IMR-90 (cell line): ENCODE data around the gene ZNF497. TPM values are rescaled to one million over a fixed set of nuclear protein-coding genes. Genes with fewer than 3 reads are reported as not detected.

Experiments
- ATAC-seq: fragments of 200-7000 bp; cut with Tn5 transposase; 2 replicates; pipeline ENCODE4 v1.9.1; 2020; ENCODE audit warnings: low read depth, mild to moderate bottlenecking, moderate library complexity
- BruUV-seq: library from RNA; stranded (reverse); fragments of 400-500 nt; replicated peaks from 2 replicates; lab custom pipeline; 2021; lab: Mats Ljungman, UMichigan
- CTCF ChIA-PET: fragments of 300-600 bp; formaldehyde crosslinking; extraction: SDS; loops from one replicate; lab custom pipeline; 2021; ENCODE audit warnings: antibody characterized with exemption; lab: Yijun Ruan, JAX
- POLR2A ChIA-PET: fragments of 300-600 bp; sonication (Branson Sonifier 250); formaldehyde crosslinking; loops from one replicate; lab custom pipeline; 2022; ENCODE audit warnings: antibody characterized with exemption; ENCODE audit not compliant: unreplicated experiment; lab: Charles Lee
- DNase-seq: peaks from one replicate; pipeline ENCODE4 v3.0.0; 2013
- H2AFZ ChIP-seq: replicated peaks from 2 replicates; pipeline ENCODE3; 2013; ENCODE audit warnings: low read length, mild to moderate bottlenecking; ENCODE audit not compliant: poor library complexity
- H2AK5ac ChIP-seq: 2 replicates; pipeline ENCODE4 v1.6.1; 2013; ENCODE audit warnings: low read depth, low read length, inconsistent platforms
- H2AK9ac ChIP-seq: replicated peaks from 2 replicates; pipeline ENCODE3; 2013; ENCODE audit warnings: mild to moderate bottlenecking, low read depth, low read length, moderate library complexity; ENCODE audit not compliant: poor library complexity
- H2BK120ac ChIP-seq: 2 replicates; pipeline ENCODE4 v1.6.1; 2013; ENCODE audit warnings: low read depth, low read length, inconsistent platforms
- H2BK15ac ChIP-seq: 3 replicates; pipeline ENCODE4 v1.6.1; 2013; ENCODE audit warnings: low read depth, low read length, inconsistent platforms
- H2BK20ac ChIP-seq: 2 replicates; pipeline ENCODE4 v1.6.1; 2013; ENCODE audit warnings: low read depth, mild to moderate bottlenecking, inconsistent platforms, low read length, moderate library complexity
- H2BK5ac ChIP-seq: 2 replicates; pipeline ENCODE4 v1.6.1; 2013; ENCODE audit warnings: mild to moderate bottlenecking, low read depth, low read length, inconsistent platforms; ENCODE audit not compliant: poor library complexity, severe bottlenecking
- H3K14ac ChIP-seq: replicated peaks from 2 replicates; pipeline ENCODE4 v1.6.1; 2013; ENCODE audit warnings: low read depth, low read length, inconsistent platforms
- H3K18ac ChIP-seq: 2 replicates; pipeline ENCODE4 v1.6.1; 2013; ENCODE audit warnings: low read depth, low read length, control low read depth
- H3K23ac ChIP-seq: 2 replicates; pipeline ENCODE4 v1.6.1; 2013; ENCODE audit warnings: low read depth, low read length, inconsistent platforms
- H3K27ac ChIP-seq: 2 replicates; pipeline ENCODE4 v1.5.1; 2013; ENCODE audit warnings: mild to moderate bottlenecking, control low read depth, low read length; ENCODE audit not compliant: insufficient read depth
- H3K27me3 ChIP-seq: 2 replicates; pipeline ENCODE4 v1.6.1; 2013; ENCODE audit warnings: low read length; ENCODE audit not compliant: control insufficient read depth, insufficient read depth
- H3K36me3 ChIP-seq: 2 replicates; pipeline ENCODE4 v1.6.1; 2013; ENCODE audit warnings: low read length, mixed read lengths; ENCODE audit not compliant: control insufficient read depth, insufficient read depth
- H3K4ac ChIP-seq: 2 replicates; pipeline ENCODE4 v1.6.1; 2013; ENCODE audit warnings: low read depth, low read length, inconsistent platforms
- H3K4me1 ChIP-seq: 2 replicates; pipeline ENCODE4 v1.6.1; 2013; ENCODE audit warnings: low read length, mixed read lengths; ENCODE audit not compliant: control insufficient read depth, insufficient read depth
- H3K4me2 ChIP-seq: 2 replicates; pipeline ENCODE4 v1.6.1; 2013; ENCODE audit warnings: low read depth, mild to moderate bottlenecking, control low read depth, low read length, moderate library complexity
- H3K4me3 ChIP-seq: 2 replicates; pipeline ENCODE4 v1.5.1; 2013; ENCODE audit warnings: low read depth, mild to moderate bottlenecking, control low read depth, low read length, moderate library complexity; ENCODE audit not compliant: insufficient read depth
- H3K56ac ChIP-seq: 2 replicates; pipeline ENCODE4 v1.6.1; 2013; ENCODE audit warnings: low read length, inconsistent platforms; ENCODE audit not compliant: insufficient read depth; ENCODE audit errors: extremely low read depth
- H3K79me1 ChIP-seq, 2 experiments: 2 replicates each; pipeline ENCODE4 v1.6.1; 2013; ENCODE audit warnings: low read length in 2 of 2, inconsistent platforms in 1 of 2, low read depth in 1 of 2
- H3K9ac ChIP-seq: 2 replicates; pipeline ENCODE4 v1.6.1; 2013; ENCODE audit warnings: low read depth, low read length, control low read depth
- H3K9me1 ChIP-seq: 2 replicates; pipeline ENCODE4 v1.6.1; 2013; ENCODE audit warnings: low read length, inconsistent platforms; ENCODE audit not compliant: insufficient read depth
- H3K9me3 ChIP-seq: 2 replicates; pipeline ENCODE4 v1.6.1; 2013; ENCODE audit warnings: low read length; ENCODE audit not compliant: control insufficient read depth, insufficient read depth
- H4K20me1 ChIP-seq: 2 replicates; pipeline ENCODE4 v1.6.1; 2013; ENCODE audit warnings: low read length, inconsistent platforms; ENCODE audit not compliant: insufficient read depth
- H4K5ac ChIP-seq: 2 replicates; pipeline ENCODE4 v1.6.1; 2013; ENCODE audit warnings: mild to moderate bottlenecking, low read depth, low read length, control low read depth
- H4K8ac ChIP-seq, 2 experiments: 2 replicates each; pipeline ENCODE4 v1.6.1; 2013; ENCODE audit warnings: low read depth in 2 of 2, low read length in 2 of 2, control low read depth in 1 of 2, inconsistent platforms in 1 of 2
- H4K91ac ChIP-seq: 2 replicates; pipeline ENCODE4 v1.6.1; 2013; ENCODE audit warnings: low read depth, low read length, inconsistent platforms; ENCODE audit not compliant: insufficient read depth
- BHLHE40 ChIP-seq: fragments of 150-350 bp; IDR thresholded peaks from 2 replicates; pipeline ENCODE4 v1.6.1; 2016; ENCODE audit warnings: mild to moderate bottlenecking, low read depth, low read length
- ELK1 ChIP-seq: fragments of 150-350 bp; IDR thresholded peaks from 2 replicates; pipeline ENCODE4 v1.6.1; 2016; ENCODE audit warnings: low read depth, mild to moderate bottlenecking, low read length, moderate library complexity, borderline replicate concordance
- FOS ChIP-seq: fragments of 150-350 bp; IDR thresholded peaks from 2 replicates; pipeline ENCODE4 v1.6.1; 2016; ENCODE audit warnings: low read depth, low read length
- MAZ ChIP-seq: IDR thresholded peaks from 2 replicates; pipeline ENCODE4 v1.6.1; 2012; ENCODE audit warnings: low read depth, mild to moderate bottlenecking, low read length, improper control_type of control experiment, moderate library complexity, borderline replicate concordance
- MXI1 ChIP-seq: IDR thresholded peaks from 2 replicates; pipeline ENCODE4 v1.6.1; 2012; ENCODE audit warnings: low read depth, mild to moderate bottlenecking, low read length, moderate library complexity, borderline replicate concordance
- POLR2A ChIP-seq: IDR thresholded peaks from 2 replicates; pipeline ENCODE4 v1.6.1; 2012; ENCODE audit warnings: mild to moderate bottlenecking, low read depth, low read length
- USF2 ChIP-seq: fragments of 150-350 bp; IDR thresholded peaks from 2 replicates; pipeline ENCODE4 v1.6.1; 2017; ENCODE audit warnings: mild to moderate bottlenecking, antibody characterized with exemption, low read length, low read depth
- WGBS, 2 experiments: methylation state at CpG; one replicate each; pipeline versions ENCODE4 v1.1.5 to v1.1.7; 2013; ENCODE audit warnings: missing lambda C conversion rate in 2 of 2; ENCODE audit not compliant: insufficient read length in 1 of 2; ENCODE audit errors: extremely low coverage in 2 of 2; 5-methylcytosine and 5-hydroxymethylcytosine counted together
- dilution Hi-C: fragments of 300-500 bp; cut with HindIII; formaldehyde crosslinking; loops from one replicate; pipeline ENCODE4 v1.14.3; 2018; ENCODE audit warnings: low sequenced_read_pairs; ENCODE audit not compliant: unreplicated experiment
- in situ Hi-C: fragments of 300-500 bp; cut with MboI; formaldehyde crosslinking; loops from 3 replicates; pipeline ENCODE4 v1.14.3; 2019; ENCODE audit warnings: low sequenced_read_pairs, inconsistent platforms, mixed read lengths
- intact Hi-C: fragments of 100-400 bp; cut with micrococcal nuclease; formaldehyde crosslinking; loops from 2 replicates; pipeline ENCODE4 v1.10.0; 2022
- polyA plus RNA-seq, 3 experiments: library from polyadenylated mRNA; depleted of rRNA; stranded (reverse); fragments of >200 nt; gene quantifications; 2 replicates each; pipeline ENCODE4 v1.2.3, GENCODE V29; 2012; ENCODE audit warnings: low replicate concordance in 1 of 3
- total RNA-seq: library from RNA; depleted of rRNA; stranded (reverse); fragments of >200 nt; gene quantifications from 2 replicates; pipeline ENCODE4 v1.2.3, GENCODE V29; 2012
- TF ChIP-seq, protein P1 (sequence below): conservative IDR thresholded peaks from 2 replicates; pipeline ENCODE4 v1.5.1; 2012; ENCODE audit warnings: mild to moderate bottlenecking, low read depth, low read length, improper control_type of control experiment

Gene ZNF497
- total and polyA plus RNA-seq, 2 of the 4 experiments (the other 2 are of a cell fraction), result 0.18 to 0.24 TPM

GRCh38 chr19:58408152-58409009, 45.8 kb upstream of the ZNF497 start, which contains the start of gene ZNF584:
Gene ZNF584 (plus strand): TSS chr19:58408649. CDS start chr19:58409148, 499 bp downstream.
- POLR2A ChIA-PET, result interaction anchor here (0.5 kb wide), 1 partner anchor 1054 kb away, joined by 3 read pairs; no protein-coding TSS in a partner anchor
- CTCF ChIA-PET, result no interaction called here

More at GRCh38 chr19:58408152-58409009, 45.8 kb upstream of the ZNF497 start, which contains the start of gene ZNF584:
- Histone ChIP-seq H2BK20ac (no peak within 1 kb of the TSS), H3K79me1 (peaks cover 26 to 42% of the 10 kb centered on the region in 2 experiments), H2AK9ac (peak within 1 kb of the TSS; percentile 98), H3K9me1 (peaks cover 21% of the 10 kb centered on the region), H3K14ac (peak within 1 kb of the TSS; percentile 73), H4K91ac (peak within 1 kb of the TSS; percentile 76), H3K4me3 (peak within 1 kb of the TSS; percentile 95), H2BK5ac (peak within 1 kb of the TSS; percentile 82), H2AFZ (peak within 1 kb of the TSS; percentile 91), H3K23ac (peak within 1 kb of the TSS; percentile 70), H3K4ac (peak within 1 kb of the TSS; percentile 86), H3K27me3 (no peaks in the 10 kb centered on the region), H3K9ac (peak within 1 kb of the TSS; percentile 96), H3K36me3 (no peaks in the 10 kb centered on the region), H4K8ac (peak within 1 kb of the TSS; percentile 77 to 96), H2AK5ac (peak within 1 kb of the TSS; percentile 88), H2BK120ac (peak within 1 kb of the TSS; percentile 24; the same call in 1 of the 2 replicates), H3K9me3 (no peaks in the 10 kb centered on the region), H2BK15ac (no peak within 1 kb of the TSS; the same call in 2 of the 3 replicates), H4K20me1 (peaks cover 12% of the 10 kb centered on the region), H3K27ac (peak within 1 kb of the TSS; percentile 88), H3K4me1 (peaks cover 11% of the 10 kb centered on the region), H4K5ac (peak within 1 kb of the TSS; percentile 76), H3K18ac (peak within 1 kb of the TSS; percentile 46; the same call in 1 of the 2 replicates), H3K4me2 (peak within 1 kb of the TSS; percentile 98), H3K56ac (peak within 1 kb of the TSS; percentile 68)
- peak; percentile 93 for DNase-seq
- 1% methylated on average over 70 of the region's 100 CpGs; no CpG with 5 or more reads in 1 of the 2 experiments for WGBS, 2 experiments
- intact Hi-C loops (loop anchor here (2.0 kb wide), 1 partner anchor 32 kb away; the partner anchor contains the start of gene ZNF132), in situ Hi-C loops (no loop called here), dilution Hi-C loops (no loop called here)
- no peak for TF ChIP-seq ELK1
- TF ChIP-seq USF2, result 0 out of 2 replicates have a peak, but pooled peaks have one; percentile 4
- TF ChIP-seq FOS, result no peak
- peak; percentile 79; the same call in 1 of the 2 replicates for TF ChIP-seq MXI1
- TF ChIP-seq, protein P1, sequence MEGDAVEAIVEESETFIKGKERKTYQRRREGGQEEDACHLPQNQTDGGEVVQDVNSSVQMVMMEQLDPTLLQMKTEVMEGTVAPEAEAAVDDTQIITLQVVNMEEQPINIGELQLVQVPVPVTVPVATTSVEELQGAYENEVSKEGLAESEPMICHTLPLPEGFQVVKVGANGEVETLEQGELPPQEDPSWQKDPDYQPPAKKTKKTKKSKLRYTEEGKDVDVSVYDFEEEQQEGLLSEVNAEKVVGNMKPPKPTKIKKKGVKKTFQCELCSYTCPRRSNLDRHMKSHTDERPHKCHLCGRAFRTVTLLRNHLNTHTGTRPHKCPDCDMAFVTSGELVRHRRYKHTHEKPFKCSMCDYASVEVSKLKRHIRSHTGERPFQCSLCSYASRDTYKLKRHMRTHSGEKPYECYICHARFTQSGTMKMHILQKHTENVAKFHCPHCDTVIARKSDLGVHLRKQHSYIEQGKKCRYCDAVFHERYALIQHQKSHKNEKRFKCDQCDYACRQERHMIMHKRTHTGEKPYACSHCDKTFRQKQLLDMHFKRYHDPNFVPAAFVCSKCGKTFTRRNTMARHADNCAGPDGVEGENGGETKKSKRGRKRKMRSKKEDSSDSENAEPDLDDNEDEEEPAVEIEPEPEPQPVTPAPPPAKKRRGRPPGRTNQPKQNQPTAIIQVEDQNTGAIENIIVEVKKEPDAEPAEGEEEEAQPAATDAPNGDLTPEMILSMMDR, result 0 out of 2 replicates have a peak, but pooled peaks have one; percentile 9
- peak; percentile 89 for TF ChIP-seq POLR2A
- TF ChIP-seq BHLHE40, result no peak
- peak; percentile 90 for TF ChIP-seq MAZ
- ATAC-seq, result peak; percentile 98
- BruUV-seq, result no TSS peak
